Fibroblast of lung (primary cell): ENCODE measurements around the gene TMEFF2.

Experiments used
- EZH2 ChIP-seq: IDR thresholded peaks from 2 replicates; pipeline ENCODE4 v1.5.1; 2012; ENCODE audit warnings: low read length, control low read depth, mild to moderate bottlenecking; ENCODE audit errors: missing control alignments
- TF ChIP-seq, protein P1 (sequence below), 2 donors: IDR thresholded peaks in 1 of 2; conservative IDR thresholded peaks in 1 of 2; 1 replicate in 1 of 2; 2 replicates in 1 of 2; pipeline ENCODE4 v1.5.1; 2011 to 2012; ENCODE audit warnings: low read length in 2 of 2, control low read depth in 1 of 2, inconsistent platforms in 1 of 2, low read depth in 1 of 2, mild to moderate bottlenecking in 1 of 2

DNA sequence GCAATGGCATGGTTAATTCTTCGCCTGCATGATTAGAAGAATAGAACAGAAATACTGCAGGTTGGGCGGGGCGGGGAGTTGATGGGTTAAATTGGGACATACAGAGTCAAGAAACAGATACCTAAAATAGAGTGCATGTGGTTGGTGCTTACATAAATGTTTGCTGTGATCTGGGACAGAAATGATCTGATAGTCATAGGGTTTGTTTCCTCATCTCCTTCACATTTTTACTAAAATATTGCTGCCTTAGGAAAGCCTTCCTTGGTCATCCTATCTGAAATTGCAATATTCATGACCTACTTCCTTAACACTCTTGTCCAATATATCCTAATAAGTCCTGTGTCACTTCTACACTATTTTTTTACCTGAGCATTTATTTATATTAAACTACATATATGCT, 163.9 kb downstream of the TMEFF2 start:
- TF ChIP-seq, protein P1, sequence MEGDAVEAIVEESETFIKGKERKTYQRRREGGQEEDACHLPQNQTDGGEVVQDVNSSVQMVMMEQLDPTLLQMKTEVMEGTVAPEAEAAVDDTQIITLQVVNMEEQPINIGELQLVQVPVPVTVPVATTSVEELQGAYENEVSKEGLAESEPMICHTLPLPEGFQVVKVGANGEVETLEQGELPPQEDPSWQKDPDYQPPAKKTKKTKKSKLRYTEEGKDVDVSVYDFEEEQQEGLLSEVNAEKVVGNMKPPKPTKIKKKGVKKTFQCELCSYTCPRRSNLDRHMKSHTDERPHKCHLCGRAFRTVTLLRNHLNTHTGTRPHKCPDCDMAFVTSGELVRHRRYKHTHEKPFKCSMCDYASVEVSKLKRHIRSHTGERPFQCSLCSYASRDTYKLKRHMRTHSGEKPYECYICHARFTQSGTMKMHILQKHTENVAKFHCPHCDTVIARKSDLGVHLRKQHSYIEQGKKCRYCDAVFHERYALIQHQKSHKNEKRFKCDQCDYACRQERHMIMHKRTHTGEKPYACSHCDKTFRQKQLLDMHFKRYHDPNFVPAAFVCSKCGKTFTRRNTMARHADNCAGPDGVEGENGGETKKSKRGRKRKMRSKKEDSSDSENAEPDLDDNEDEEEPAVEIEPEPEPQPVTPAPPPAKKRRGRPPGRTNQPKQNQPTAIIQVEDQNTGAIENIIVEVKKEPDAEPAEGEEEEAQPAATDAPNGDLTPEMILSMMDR (conservative IDR thresholded peaks at IDR 0.05 in 1 of 2, IDR thresholded peaks at IDR 0.05 in 1 of 2; ENCODE audit: low read depth in 1 of 2, low read length in 2 of 2): no peak
- TF ChIP-seq EZH2: no peak
